ENCODE data around the gene ARPC5.

DNA sequence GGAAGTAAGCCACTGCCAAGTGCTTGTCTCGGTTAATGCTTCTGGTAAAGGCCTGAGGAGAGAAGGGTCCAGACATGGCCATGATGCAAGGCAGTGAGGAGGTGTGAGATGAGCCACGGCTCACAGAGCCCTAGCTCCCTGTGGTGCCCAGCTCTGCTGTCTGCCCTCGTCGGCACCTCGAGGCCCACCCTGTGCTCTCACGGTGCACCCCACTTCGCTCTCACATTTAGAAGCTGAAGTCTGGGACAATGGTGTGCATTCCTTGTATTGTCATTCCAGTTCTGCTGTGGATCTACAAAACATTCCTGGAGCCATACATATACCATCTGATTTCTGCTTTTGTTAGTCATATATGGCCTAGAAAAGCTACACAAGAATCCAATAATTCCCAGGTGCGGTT, 48.7 kb downstream of the ARPC5 start:
- TF ChIP-seq, protein P1, sequence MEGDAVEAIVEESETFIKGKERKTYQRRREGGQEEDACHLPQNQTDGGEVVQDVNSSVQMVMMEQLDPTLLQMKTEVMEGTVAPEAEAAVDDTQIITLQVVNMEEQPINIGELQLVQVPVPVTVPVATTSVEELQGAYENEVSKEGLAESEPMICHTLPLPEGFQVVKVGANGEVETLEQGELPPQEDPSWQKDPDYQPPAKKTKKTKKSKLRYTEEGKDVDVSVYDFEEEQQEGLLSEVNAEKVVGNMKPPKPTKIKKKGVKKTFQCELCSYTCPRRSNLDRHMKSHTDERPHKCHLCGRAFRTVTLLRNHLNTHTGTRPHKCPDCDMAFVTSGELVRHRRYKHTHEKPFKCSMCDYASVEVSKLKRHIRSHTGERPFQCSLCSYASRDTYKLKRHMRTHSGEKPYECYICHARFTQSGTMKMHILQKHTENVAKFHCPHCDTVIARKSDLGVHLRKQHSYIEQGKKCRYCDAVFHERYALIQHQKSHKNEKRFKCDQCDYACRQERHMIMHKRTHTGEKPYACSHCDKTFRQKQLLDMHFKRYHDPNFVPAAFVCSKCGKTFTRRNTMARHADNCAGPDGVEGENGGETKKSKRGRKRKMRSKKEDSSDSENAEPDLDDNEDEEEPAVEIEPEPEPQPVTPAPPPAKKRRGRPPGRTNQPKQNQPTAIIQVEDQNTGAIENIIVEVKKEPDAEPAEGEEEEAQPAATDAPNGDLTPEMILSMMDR (conservative IDR thresholded peaks at IDR 0.05; ENCODE audit: low read length) = no peak
- no peak for TF ChIP-seq EZH2phosphoT487 (IDR thresholded peaks at IDR 0.05; ENCODE audit: borderline replicate concordance)
